ENCODE results near the gene PREX1. TPM values are rescaled to one million over a fixed set of nuclear protein-coding genes. Genes with fewer than 3 reads are reported as not detected.

The PREX1 gene
- polyA plus RNA-seq, 3 donors = 12.2 to 16.7 (median 14.1) TPM

DNA sequence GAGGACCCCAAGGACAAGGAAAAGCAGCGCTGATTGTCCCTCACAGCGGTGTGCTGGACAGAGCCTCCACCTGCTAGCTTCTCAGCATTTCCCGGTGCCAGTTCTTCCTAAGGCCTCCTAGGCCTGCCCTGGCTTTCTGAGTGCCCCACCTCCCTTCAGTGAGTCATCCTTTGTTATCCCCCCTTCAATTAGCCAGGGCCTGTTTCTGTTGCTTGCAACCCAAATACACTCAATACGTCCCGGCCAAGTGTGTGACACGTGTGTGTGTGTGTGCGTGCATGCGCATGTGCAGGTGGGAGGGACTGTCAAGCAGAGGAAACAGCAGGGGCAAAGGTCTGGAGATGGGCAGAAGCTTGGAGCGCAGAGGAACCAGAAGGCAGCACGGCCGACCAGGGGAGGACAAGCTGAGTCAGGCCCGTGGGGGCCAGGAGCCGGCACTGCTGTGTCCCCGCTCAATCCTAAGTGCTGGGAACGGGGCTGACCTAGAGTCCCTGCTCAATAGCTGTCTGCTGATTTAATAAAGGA lies 159.8 kb downstream of the PREX1 start:
- DNase-seq (ENCODE audit: extremely low read depth in 1 of 11, low read depth in 9 of 11, low spot score in 4 of 11) = no peak

DNA sequence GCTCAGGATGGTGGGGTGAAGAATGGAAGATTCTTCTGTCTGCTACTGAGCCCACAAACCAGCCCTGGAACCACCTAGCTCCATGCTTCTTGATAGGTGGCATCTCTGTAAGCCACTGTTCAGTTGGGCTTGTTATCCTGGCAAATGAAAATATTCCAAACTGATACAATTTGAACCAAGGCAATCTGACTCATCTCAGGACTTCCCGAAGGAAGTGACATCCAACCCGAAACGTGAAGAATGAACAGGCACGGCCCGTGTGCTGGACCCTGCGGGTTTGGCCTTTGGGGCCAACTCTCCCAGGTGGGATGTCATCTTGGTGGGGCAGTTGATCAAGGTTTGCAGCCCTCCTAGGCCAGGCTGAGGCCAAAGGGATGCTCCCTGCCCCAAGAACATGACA lies 160.3 kb downstream of the PREX1 start:
- DNase-seq (ENCODE audit: extremely low read depth in 1 of 11, low read depth in 9 of 11, low spot score in 4 of 11) = no peak

DNA sequence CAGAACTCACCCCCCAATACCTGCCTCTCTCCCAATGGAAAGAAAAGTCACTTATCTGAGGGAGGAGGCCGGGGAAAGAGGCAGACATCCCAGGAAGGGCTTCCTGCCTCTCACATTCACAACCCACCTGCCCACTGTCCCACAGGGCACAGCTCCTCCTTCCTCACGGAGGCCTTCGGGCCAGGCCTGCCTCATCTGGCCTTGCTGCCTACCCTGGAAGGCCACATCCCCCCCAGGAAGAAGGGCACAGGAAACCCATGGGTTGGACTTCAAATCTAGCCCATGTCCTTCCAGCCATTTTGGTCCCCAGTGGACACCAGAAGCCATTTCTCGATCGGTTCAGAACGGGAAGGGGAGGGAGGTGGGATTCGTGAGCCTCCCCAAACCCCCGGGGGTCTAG lies 162.0 kb downstream of the PREX1 start:
- DNase-seq (ENCODE audit: extremely low read depth in 1 of 11, low read depth in 9 of 11, low spot score in 4 of 11) = no peak

DNA sequence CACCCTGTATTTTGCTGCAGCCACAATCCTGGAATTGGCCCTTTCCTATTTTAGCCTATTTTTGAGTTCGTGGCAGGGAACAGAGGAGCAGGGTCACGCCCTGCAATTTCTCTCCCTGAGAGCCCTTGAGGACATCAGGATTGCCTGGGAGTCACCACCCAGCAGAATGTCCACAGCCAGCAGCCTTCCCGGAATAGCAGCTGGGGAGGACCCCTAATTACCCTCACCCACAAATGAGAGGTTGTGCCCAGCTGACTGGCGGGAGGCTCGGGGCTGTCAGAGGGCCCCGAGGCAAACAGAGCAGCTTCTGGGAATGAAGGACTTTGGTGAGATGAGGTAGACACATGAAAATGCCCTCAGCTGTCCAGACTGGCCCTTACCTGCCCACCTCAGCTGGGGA lies 165.1 kb downstream of the PREX1 start:
- no peak for DNase-seq (ENCODE audit: extremely low read depth in 1 of 11, low read depth in 9 of 11, low spot score in 4 of 11)

DNA sequence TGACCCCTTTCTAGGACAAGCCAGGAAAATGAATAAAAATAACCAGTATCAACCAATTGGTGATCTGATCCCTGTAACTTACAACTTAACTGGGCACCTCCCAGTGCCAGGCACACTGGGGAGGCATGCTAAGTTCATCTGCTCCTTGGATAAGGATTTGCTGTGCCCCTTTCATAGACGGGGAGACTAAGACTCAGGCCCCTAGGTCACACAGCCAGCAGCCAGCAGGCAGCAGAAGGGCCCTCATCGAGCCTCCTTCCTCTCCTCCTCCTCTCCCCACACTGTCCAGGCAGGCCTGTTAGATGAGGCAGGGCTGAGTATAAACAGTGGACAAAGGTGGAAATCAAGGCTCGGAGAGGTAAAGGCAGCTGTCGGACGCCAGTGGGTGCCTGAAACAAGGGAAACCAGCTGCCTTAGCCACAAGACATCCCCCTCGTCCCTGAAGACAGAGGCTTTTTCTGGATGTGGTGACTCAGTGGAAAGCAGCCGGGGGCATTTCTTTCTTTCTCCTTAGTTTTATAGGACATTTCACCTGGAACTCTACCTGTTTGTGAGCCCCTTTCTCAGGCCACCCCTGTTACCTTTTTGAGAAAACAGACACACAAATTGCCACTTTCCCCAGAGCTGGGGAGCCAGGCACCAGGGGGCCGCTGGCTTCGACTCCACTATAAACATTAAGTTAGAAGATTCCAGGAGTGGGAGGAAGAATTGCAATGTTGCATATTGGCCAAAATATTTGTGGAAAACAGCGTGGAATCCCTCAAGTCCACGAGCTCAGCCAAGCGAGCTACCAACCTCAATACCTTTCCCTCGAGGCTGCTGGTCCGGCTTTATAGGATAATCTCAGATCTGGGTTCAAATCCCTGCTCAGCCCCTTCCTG lies 166.0 kb downstream of the PREX1 start:
- no peak for DNase-seq (ENCODE audit: extremely low read depth in 1 of 11, low read depth in 9 of 11, low spot score in 4 of 11)

DNA sequence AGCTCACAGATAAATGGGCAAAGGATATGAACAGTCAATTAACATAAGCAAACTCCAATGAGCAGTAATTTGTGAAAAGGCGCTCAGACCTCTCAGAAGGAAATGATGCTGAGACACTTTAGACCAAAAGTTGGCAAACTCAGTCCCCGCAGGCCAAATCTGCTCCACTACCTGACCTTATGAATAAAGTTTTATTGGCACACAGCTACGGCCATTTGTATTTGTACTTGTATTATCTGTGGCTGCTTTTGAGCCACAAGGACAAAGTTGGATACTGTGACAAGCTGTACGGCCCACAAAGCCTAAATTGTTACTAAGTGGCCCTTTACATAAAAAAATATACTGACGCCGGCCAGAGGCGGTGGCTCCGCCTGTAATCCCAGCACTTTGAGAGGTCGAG lies 167.0 kb downstream of the PREX1 start:
- DNase-seq (ENCODE audit: extremely low read depth in 1 of 11, low read depth in 9 of 11, low spot score in 4 of 11) = no peak

DNA sequence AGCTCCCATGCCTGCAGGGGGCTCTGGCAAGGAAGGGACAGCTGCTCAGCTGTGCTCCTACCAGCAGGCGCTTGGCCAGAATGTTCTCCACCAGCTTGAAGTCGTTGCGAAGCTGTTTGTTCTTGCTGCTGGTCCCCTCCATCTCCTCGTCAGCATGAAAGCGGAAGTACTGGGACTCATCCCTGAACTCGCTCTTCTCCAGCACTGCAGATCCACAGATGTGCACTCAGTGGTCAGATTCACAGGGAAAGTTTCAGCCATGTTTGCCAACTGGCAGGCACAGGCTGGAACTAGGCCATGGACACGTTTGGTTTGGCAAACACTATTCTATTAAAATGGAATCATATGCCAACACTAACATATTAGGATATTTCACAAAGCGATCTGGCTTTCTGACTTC lies 167.9 kb downstream of the PREX1 start:
- no peak for DNase-seq (ENCODE audit: extremely low read depth in 1 of 11, low read depth in 9 of 11, low spot score in 4 of 11)

DNA sequence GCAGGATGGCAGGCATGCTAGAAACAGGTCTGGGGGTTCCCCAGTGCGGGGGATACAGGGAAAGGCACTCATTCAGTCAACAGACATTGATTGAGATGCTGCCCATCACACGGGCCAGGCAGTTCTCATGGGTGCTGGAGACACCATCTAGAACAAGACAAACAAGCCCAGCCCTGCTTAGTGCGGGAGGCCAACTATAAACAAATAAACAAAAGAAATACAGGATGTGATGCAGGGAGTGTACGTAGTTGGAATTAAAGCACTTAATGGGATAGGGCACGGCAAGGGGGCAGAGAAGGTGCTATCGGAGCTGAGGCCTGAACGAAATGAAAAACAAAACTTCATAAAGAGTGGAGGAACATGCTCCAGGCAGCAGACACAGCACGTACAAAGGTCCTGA lies 169.3 kb downstream of the PREX1 start:
- no peak for DNase-seq (ENCODE audit: extremely low read depth in 1 of 11, low read depth in 9 of 11, low spot score in 4 of 11)

DNA sequence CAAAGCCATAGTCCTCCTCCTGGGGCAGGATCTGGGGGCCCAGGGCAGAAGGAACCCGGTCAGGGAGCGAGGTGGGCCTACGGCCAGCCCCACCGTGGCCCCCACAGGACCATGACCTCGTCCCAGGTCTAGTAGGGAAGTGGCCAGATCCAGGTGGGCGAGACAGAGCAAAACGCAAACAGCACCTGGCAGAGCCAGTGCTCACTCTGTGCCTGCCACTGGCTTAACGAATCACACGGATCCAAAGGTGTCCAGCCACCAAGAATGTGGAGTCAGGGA lies 169.7 kb downstream of the PREX1 start:
- DNase-seq (ENCODE audit: extremely low read depth in 1 of 11, low read depth in 9 of 11, low spot score in 4 of 11) = no peak

DNA sequence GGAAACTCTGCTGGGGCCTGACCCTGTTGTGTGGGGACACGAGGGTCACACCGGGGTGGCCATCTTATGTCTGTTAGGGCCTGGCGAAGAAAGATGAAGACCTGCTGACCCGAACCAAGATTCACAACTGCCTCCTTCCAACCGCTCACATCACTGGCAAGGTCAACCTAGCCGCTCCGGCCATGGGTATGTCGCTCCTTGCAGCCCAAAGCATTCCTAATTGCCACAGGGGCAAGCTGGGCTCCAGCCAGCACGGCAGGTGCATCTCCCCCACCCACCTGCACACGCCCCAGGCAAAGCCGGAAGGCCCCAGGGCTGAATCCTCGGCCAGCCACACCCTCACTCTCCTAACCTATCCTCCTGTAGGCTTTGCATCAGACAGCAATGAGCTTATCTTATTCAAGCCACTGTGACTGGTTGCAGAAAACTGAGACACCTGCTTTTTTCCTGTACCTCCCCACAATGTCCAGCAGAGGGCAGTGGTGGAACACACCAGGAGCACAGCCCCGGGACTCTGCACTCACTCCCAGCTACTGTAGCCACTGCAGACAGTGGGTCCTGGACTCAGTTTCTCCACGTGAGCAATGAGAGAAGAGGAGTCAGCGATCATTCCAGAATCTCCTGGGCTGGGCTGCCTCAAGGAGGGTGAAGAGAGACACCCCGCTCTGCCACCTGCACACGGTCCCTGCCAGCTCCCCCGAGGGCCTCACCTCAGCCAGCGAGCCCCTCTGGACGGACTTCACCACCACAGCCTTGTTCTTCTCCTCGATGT lies 170.2 kb downstream of the PREX1 start:
- DNase-seq (ENCODE audit: extremely low read depth in 1 of 11, low read depth in 9 of 11, low spot score in 4 of 11) = peak; percentile 47 to 81 (median 67)

DNA sequence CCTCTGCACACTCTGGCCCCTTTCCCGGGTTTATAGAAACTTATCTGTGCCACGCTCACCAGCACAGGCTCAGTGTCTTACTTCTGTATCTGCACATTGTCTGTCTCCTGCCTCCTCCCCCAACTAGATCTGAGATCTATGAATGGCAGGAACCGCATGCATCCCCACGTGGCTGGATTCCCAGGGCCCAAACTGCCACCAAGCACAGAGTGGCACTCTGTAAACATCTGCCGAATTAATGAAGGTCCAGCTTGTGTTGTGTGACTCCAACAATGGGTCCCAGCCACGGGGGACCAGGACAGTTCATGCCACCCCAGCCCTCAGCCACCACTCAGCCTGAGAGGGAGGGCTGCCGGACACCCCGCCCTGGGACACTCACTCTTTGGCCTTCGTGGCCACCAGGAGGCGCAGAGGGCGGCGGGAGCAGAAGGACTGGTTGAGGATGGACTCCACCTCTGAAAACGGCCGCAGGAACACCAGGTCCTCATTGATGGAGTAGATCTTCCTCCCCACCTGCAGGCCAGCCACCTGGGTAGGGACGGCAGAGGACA lies 171.1 kb downstream of the PREX1 start:
- DNase-seq (ENCODE audit: extremely low read depth in 1 of 11, low read depth in 9 of 11, low spot score in 4 of 11) = no peak

DNA sequence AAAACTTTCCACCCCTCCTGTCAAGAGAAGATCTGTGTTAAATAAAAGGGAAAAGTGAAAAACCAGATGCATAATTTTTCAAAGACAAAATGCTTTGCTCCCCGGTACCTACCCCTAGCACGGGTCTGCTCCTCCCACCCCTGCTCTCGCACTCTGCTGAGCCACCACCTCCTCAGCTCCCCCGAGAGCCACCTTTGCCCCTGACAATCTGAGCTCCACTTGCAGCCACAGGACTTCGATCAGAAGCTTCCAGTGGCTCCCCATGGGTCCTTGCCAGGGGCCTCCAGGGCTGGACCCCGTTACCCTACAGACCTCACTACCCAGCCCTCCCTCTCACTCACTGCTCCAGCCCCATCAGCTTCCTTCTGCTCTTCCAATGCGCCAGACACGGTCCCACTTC lies 171.7 kb downstream of the PREX1 start:
- DNase-seq (ENCODE audit: extremely low read depth in 1 of 11, low read depth in 9 of 11, low spot score in 4 of 11) = no peak

DNA sequence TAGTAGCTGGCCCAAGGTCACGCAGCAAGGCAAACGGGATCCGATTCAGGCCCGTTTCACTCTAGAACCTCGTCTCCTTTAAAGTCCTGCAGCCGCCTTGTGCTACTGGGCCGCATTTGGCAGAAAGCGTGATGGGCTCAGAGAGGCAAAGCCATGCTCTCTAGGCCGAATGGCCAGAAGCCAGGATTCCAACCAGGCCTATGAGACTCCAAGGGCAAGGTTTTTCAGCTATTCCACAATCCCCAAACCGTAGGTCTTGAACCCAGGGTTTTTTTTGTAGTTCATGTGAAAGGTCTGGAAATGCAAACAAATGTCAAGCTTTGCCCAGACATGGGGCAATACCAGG lies 174.1 kb downstream of the PREX1 start:
- no peak for DNase-seq (ENCODE audit: extremely low read depth in 1 of 11, low read depth in 9 of 11, low spot score in 4 of 11)

DNA sequence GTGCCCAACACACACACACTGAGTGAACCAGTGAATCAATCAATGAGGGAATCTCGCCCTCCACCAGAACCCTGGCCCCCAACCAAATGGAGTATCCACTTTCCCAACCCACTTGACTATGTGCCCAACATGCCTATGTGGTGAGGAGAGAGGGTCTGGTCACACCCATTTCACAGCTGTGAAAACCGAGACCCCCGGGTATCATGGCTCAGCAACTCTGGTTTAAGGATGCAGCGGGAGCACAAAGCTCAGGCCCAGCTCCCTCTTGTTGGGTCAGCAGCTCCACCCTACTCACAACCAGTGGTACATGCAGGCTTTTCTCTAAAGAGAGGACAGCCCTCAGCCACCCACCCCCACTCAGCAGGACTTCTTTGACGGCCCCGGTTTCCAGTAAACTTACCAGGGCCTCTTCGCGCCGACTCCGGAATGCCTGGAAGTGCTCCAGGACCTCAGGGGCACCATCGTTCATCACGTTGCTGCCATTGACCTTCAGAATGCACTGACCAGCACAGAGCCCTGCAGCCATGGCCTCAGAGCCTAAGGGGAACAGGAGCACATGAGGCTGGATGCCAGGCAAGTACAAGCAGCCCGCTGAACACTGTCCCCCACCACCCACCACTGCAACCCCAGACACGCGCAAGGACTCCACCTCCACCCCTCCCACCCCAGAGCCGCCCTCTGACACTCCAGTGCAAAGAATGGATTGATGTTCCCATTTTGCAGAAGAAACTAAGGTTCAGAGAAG lies 174.7 kb downstream of the PREX1 start:
- no peak for DNase-seq (ENCODE audit: extremely low read depth in 1 of 11, low read depth in 9 of 11, low spot score in 4 of 11)

DNA sequence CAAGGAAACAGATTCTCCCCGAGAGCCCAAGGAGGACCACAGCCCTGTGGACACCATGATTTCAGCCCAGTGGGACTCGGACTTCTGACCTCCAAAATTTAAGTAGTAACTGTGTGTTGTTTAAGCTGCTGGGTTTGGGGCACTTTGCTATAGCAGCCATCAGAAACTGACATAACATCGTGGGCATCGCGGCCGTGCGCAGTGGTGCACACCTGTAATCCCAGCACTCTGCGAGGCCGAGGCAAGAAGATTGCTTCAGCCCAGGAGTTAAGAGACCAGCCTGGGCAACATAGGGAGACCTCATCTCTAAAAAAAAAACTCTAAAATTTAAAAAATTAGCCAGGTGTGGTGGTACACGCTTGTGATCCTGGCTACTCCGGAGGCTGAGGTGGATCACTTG lies 175.8 kb downstream of the PREX1 start:
- no peak for DNase-seq (ENCODE audit: extremely low read depth in 1 of 11, low read depth in 9 of 11, low spot score in 4 of 11)

DNA sequence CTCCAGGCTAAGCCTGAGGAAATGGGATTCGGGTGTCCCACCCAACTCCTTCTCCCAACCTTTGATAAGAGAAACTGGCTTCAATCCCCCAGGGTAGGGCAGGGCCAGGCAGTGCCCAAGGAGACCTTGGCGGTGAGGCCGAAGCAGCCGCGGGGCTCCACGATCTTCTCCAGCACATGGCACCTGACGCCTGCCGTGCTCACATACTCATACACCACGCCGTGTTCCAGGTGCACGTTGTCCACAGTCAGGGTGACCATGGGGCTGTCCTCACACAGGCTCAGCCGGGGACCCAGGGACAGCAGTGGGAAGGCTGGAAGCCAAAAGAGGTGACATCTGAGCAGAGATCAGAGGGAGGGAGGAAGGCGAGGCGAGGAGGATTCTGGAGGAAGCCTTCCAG lies 176.5 kb downstream of the PREX1 start:
- no peak for DNase-seq (ENCODE audit: extremely low read depth in 1 of 11, low read depth in 9 of 11, low spot score in 4 of 11)

DNA sequence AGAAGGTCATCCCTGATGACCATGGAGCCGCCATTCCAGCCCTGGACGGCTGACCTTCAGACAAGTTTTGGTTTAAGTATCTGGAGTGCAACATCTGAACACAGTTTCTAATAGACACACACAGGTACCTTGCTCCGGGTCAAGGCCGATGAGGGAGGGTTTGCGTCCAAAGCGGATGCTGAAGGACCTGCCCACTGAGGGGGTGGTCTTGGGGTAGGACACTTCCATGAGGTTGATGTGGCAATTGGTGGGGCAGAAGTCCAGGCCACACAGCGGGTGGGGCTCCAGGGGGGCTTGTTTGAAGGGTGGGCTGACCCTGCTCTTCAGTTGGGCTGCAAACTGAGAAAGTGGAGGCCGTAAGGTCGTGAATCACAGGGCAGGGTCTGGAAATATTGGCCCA lies 177.9 kb downstream of the PREX1 start:
- no peak for DNase-seq (ENCODE audit: extremely low read depth in 1 of 11, low read depth in 9 of 11, low spot score in 4 of 11)

DNA sequence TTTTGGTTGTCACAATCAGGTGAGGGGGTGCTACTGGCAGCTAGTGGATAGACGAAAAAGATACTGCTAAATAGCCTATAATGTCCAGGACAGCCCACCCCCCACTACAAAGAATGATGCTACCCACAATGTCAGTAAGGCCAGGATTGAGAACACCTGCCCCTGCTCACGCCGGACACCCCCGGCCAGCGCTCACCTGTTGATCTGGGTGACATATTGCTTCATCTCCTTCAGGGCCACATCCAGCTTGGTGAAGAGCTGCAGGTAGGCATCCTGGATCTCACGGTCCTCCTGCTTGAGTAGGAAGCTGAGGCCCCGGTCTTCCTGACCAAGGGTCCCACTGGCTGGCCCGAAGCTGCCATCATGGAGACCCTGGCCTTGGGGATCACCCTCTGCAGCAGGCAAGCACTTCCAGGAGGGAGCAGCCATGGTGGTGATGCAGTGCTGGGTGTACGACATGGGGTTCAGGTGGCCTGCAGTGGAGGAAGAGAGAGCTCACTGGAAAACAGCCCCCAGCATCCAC lies 178.6 kb downstream of the PREX1 start:
- no peak for DNase-seq (ENCODE audit: extremely low read depth in 1 of 11, low read depth in 9 of 11, low spot score in 4 of 11)

DNA sequence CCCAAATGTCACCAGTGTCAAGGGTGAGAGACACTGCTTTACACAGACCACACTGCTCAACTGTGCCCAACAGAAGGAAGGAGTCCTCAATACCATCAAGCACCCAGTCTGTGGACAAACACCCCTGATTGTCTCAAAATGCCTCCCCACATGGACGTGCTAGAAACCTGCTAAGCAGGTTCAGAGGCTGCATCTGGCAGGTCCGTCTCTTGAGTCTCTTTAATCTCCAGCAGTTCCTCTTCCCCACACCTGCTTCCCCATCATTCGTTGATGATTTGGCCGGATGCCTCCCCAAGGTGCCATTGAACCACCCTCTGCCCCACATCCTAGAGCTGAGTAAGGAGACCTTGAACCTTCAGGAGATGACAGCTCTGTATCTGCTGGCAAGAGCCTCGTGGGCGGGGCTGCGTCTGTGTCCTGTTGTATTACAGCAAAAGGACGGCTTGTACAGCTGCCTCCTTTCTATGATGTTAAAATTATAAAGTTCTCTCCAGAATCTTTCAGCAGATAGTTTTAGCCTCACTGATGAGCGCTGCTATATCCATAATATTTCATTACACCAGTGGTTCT lies 179.2 kb downstream of the PREX1 start:
- DNase-seq (ENCODE audit: extremely low read depth in 1 of 11, low read depth in 9 of 11, low spot score in 4 of 11) = no peak
